ENCODE measurements around the gene ALG9. TPM values are rescaled to one million over a fixed set of nuclear protein-coding genes. Genes with fewer than 3 reads are reported as not detected.
A peak's percentile ranks its signal among the peaks of the same experiment; 100 is the strongest.

ALG9 gene
- total RNA-seq, 2 donors from 2014 or later: 25.9 to 60.3 TPM

DNA sequence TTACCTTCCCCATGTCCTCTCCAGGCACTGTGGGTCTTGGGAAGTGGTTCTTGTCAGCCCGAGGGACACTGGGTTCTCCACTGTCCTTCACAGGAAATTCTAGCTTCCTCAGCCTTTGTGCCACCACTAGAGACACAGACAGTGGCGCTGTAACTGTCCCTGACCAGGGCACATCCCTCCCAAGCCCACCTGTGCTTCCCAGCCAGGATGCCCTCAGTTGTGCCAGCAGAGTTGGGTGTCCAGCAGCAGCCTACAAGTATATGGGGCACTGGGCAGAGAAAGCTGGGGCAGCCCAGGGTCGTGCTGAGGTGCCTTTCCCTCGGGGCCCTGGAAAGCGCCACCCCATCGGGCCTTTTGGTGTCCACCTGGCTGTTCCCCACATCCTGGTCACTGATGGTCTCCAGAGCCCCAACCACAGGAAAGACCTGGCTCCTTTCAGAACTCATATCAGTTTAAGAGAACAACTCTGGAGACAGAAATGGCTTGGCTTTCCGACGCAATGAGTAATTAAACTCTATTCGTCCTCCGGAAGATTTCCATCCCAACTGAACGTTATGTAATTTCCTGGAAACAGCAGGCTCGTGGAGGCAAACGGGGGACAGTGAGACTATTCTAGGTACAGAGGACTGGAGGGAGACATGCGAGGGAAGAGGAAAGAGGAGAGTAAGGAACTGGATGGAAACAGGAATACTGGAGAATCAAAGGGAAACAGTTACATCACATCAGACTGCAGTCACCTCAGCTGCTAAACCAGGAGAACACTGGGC is 133.8 kb downstream of the ALG9 start:
- 86% methylated on average over 13 to 14 of the region's 14 CpGs for WGBS, 2 donors
- Histone ChIP-seq H3K4me1 (peaks cover 51% of the 10 kb centered on the region), H3K27ac (peak overlapping the region in 3 of 4 donors; percentile 10 to 79 (median 35)), H3K9me3 (no peaks in the 10 kb centered on the region), H3K4me3 (no peak overlapping the region), H3K27me3 (no peaks in the 10 kb centered on the region), H3K36me3 (replicated peaks in 1 of 2; ENCODE audit: insufficient read depth in 1 of 2, low read depth in 2 of 2) (peaks cover 0 to 16% of the 10 kb centered on the region in 2 donors)
- ATAC-seq: no peak
- no peak for TF ChIP-seq POLR2A (IDR thresholded peaks at IDR 0.05)
- TF ChIP-seq, protein P1, sequence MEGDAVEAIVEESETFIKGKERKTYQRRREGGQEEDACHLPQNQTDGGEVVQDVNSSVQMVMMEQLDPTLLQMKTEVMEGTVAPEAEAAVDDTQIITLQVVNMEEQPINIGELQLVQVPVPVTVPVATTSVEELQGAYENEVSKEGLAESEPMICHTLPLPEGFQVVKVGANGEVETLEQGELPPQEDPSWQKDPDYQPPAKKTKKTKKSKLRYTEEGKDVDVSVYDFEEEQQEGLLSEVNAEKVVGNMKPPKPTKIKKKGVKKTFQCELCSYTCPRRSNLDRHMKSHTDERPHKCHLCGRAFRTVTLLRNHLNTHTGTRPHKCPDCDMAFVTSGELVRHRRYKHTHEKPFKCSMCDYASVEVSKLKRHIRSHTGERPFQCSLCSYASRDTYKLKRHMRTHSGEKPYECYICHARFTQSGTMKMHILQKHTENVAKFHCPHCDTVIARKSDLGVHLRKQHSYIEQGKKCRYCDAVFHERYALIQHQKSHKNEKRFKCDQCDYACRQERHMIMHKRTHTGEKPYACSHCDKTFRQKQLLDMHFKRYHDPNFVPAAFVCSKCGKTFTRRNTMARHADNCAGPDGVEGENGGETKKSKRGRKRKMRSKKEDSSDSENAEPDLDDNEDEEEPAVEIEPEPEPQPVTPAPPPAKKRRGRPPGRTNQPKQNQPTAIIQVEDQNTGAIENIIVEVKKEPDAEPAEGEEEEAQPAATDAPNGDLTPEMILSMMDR (IDR thresholded peaks at IDR 0.05): no peak
- intact Hi-C loops (cut with DNase I): no loop called here
- no peak for DNase-seq

DNA sequence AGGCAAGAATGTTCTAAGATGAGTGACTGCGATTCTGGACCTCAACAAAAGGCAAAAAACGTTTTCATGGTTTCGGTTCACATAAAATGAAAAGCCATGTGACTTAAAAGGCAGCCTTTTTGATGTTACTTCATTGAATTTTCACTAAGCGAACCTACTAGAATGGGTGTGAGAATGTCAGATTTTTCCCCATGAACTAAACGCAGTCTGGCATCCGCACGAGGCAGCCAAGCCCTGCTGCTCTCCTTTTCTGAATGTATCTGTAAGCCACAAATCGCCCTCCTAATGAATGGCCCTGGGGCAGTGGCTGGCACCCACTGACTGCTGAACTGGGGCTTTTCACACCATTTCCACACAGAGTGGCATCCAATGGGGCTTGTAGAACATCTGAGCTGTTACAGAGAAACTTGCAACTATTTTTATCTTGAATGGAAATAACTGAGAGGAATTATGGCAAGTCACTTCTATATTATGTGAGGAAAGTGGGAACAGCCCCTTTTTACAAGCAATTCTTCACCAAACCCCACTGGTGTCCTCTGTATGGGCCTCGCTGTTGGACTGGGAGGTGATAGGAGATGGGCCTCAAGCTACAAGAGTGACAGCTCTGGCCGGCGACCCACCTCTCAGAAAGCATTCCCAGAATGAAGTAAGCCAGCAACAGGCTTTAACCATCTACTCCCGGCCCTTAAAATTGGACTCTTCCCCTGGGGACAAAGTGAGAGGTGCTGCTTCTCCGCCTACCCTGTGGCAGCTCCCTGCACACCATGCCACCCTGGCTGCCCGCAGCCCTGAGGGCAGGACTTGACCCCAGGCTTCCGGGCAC is 134.5 kb downstream of the ALG9 start:
- TF ChIP-seq POLR2A (IDR thresholded peaks at IDR 0.05): no peak
- TF ChIP-seq, protein P1 (IDR thresholded peaks at IDR 0.05): no peak
- Histone ChIP-seq H3K36me3 (replicated peaks in 1 of 2; ENCODE audit: insufficient read depth in 1 of 2, low read depth in 2 of 2) (peaks cover 0 to 13% of the 10 kb centered on the region in 2 donors), H3K4me3 (no peak overlapping the region), H3K4me1 (peaks cover 59% of the 10 kb centered on the region), H3K27me3 (no peaks in the 10 kb centered on the region), H3K9me3 (no peaks in the 10 kb centered on the region), H3K27ac (peak overlapping the region; percentile 27 to 79 (median 72))
- DNase-seq: no peak
- intact Hi-C loops (cut with DNase I): no loop called here
- WGBS, 2 donors: 83 to 90% methylated on average over 15 of the region's 15 CpGs
- no peak for ATAC-seq

Small RNAs within 50 kb of the gene (small RNA-seq; reads per million reads assigned to genes)
- not detected for gene GNG5P3
- not detected for gene RPL37AP8

Other genes with a start within 250 kb of the ALG9 start
- gene PPP2R1B, start 105.2 kb downstream of the ALG9 start, total RNA-seq: 10 to 100 TPM; 24.7 to 41.5 TPM
- gene FDXACB1, start 7.6 kb upstream of the ALG9 start, total RNA-seq: 1 to 10 TPM in 1 of 2 donors, not detected in 1; 2.1 TPM
- 10 to 100 TPM in 1 of 2 donors, 1 to 10 TPM in 1; 7.8 to 31.6 TPM for gene CFAP68, start 8.0 kb upstream of the ALG9 start, total RNA-seq
- 10 to 100 TPM; 10.4 to 61.0 TPM for gene CRYAB, start 40.2 kb upstream of the ALG9 start, total RNA-seq
- gene HSPB2, start 41.2 kb upstream of the ALG9 start, total RNA-seq: not detected
- gene C11orf52, start 47.3 kb upstream of the ALG9 start, total RNA-seq: 10 to 100 TPM in 1 of 2 donors, 1 to 10 TPM in 1; 4.6 to 14.8 TPM
- gene DIXDC1, start 65.8 kb upstream of the ALG9 start, total RNA-seq: 10 to 100 TPM; 14.0 to 23.4 TPM
- 10 to 100 TPM; 10.4 to 10.5 TPM for gene DLAT, start 153.8 kb upstream of the ALG9 start, total RNA-seq
- gene PIH1D2, start 202.4 kb upstream of the ALG9 start, total RNA-seq: 1 to 10 TPM in 1 of 2 donors, not detected in 1; 1.3 TPM
- 10 to 100 TPM in 1 of 2 donors, 1 to 10 TPM in 1; 8.3 to 10.5 TPM for gene NKAPD1, start 202.7 kb upstream of the ALG9 start, total RNA-seq
- gene TIMM8B, start 215.2 kb upstream of the ALG9 start, total RNA-seq: 1 to 10 TPM; 7.5 to 9.6 TPM
- 10 to 100 TPM; 27.4 to 68.5 TPM for gene SDHD, start 215.3 kb upstream of the ALG9 start, total RNA-seq

Data from body of pancreas (tissue), 4 donors.